Fibroblast of gingiva (primary cell): ENCODE measurements around the gene OPTC.
"Not testable (repeated sequence)": the region's sequence is repeated elsewhere in the genome, so short reads cannot be mapped to it uniquely, and the experiment has no call there.

Experiments
- DNase-seq: peaks from one replicate; pipeline ENCODE4 v3.0.0-alpha.2; 2011; ENCODE audit warnings: low read depth

OPTC gene

GRCh38 chr1:203493901-203494300, at the start of gene OPTC:
Gene OPTC (plus strand): TSS chr1:203494153. CDS start chr1:203496006, 1,853 bp downstream.
- DNase-seq, result no peak

- peak; percentile 66 for DNase-seq
These were observed 49.8 kb upstream of the OPTC start for GRCh38 chr1:203444171-203444576.

GRCh38 chr1:203447151-203447550, 46.8 kb upstream of the OPTC start:
- no peak for DNase-seq

- not testable (repeated sequence) for DNase-seq
These were observed 46.4 kb upstream of the OPTC start for GRCh38 chr1:203447598-203447997.

GRCh38 chr1:203448521-203449061, 45.4 kb upstream of the OPTC start:
- DNase-seq, result peak; percentile 56

- no peak for DNase-seq
These were observed 44.0 kb upstream of the OPTC start for GRCh38 chr1:203450001-203450400.

- no peak for DNase-seq
These were observed 43.3 kb upstream of the OPTC start for GRCh38 chr1:203450479-203451149.

GRCh38 chr1:203451836-203452784, 41.8 kb upstream of the OPTC start:
- peak; percentile 43 for DNase-seq

- DNase-seq, result no peak
These were observed 40.9 kb upstream of the OPTC start for GRCh38 chr1:203453016-203453415.

- no peak for DNase-seq
These were observed 40.3 kb upstream of the OPTC start for GRCh38 chr1:203453616-203454015.

- DNase-seq, result no peak
These were observed 38.9 kb upstream of the OPTC start for GRCh38 chr1:203454986-203455471.

- no peak for DNase-seq
These were observed 38.2 kb upstream of the OPTC start for GRCh38 chr1:203455706-203456105.

- no peak for DNase-seq
These were observed 37.4 kb upstream of the OPTC start for GRCh38 chr1:203456577-203456976.

GRCh38 chr1:203458078-203458477, 35.9 kb upstream of the OPTC start:
- no peak for DNase-seq

- DNase-seq, result no peak
These were observed 34.2 kb upstream of the OPTC start for GRCh38 chr1:203459671-203460201.

- no peak for DNase-seq
These were observed 32.2 kb upstream of the OPTC start for GRCh38 chr1:203461717-203462116.

GRCh38 chr1:203462143-203462542, 31.8 kb upstream of the OPTC start:
- DNase-seq, result no peak

- DNase-seq, result peak; percentile 90
These were observed 31.1 kb upstream of the OPTC start for GRCh38 chr1:203462878-203463277.

- peak; percentile 60 for DNase-seq
These were observed 30.4 kb upstream of the OPTC start for GRCh38 chr1:203463469-203464062.

GRCh38 chr1:203464226-203464625, 29.7 kb upstream of the OPTC start:
- no peak for DNase-seq

GRCh38 chr1:203464743-203465142, 29.2 kb upstream of the OPTC start:
- DNase-seq, result no peak
